ENCODE data around the gene ZNF219.

GRCh38 chr14:21063479-21063878 lies 35.0 kb downstream of the ZNF219 start:
- no peak for TF ChIP-seq CTCF (IDR thresholded peaks at IDR 0.05 in 2 of 3, conservative IDR thresholded peaks at IDR 0.05 in 1 of 3; ENCODE audit: control insufficient read depth in 2 of 3, extremely low read depth in 1 of 3, insufficient read depth in 1 of 3, low read depth in 3 of 3, low read length in 3 of 3)
- TF ChIP-seq TARDBP (IDR thresholded peaks at IDR 0.05; ENCODE audit: borderline replicate concordance) = no peak
- no peak for TF ChIP-seq SP1 (IDR thresholded peaks at IDR 0.05; ENCODE audit: low read depth, low read length)
- TF ChIP-seq CBX5 (IDR thresholded peaks at IDR 0.05; ENCODE audit: low read depth) = no peak
- TF ChIP-seq BCL3 (IDR thresholded peaks at IDR 0.05; ENCODE audit: borderline replicate concordance, insufficient read depth, low read depth, low read length, poor library complexity, severe bottlenecking) = no peak
- TF ChIP-seq POLR2A (IDR thresholded peaks at IDR 0.05; ENCODE audit: low read depth, low read length) = no peak
- no peak for TF ChIP-seq ZBTB40 (IDR thresholded peaks at IDR 0.05; ENCODE audit: borderline replicate concordance)
- TF ChIP-seq JUNB (IDR thresholded peaks at IDR 0.05) = no peak
